GM06990 (cell line): ENCODE results near the gene EGFLAM.

Source experiments
- DNase-seq: peaks from one replicate; pipeline ENCODE4 v3.0.0-alpha.2; 2011; ENCODE audit not compliant: insufficient read length; ENCODE audit errors: extremely low read depth
- H3K27me3 ChIP-seq: replicated peaks from 2 replicates; pipeline ENCODE4 v1.6.0; 2011; ENCODE audit warnings: low read length; ENCODE audit not compliant: control insufficient read depth, insufficient read depth
- H3K36me3 ChIP-seq: 2 replicates; pipeline ENCODE4 v1.5.1; 2011; ENCODE audit warnings: low read length; ENCODE audit not compliant: control insufficient read depth, insufficient read depth
- H3K4me3 ChIP-seq: replicated peaks from 2 replicates; pipeline ENCODE4 v1.5.1; 2011; ENCODE audit warnings: low read depth, mild to moderate bottlenecking, control low read depth, low read length
- CTCF ChIP-seq: IDR thresholded peaks from 2 replicates; pipeline ENCODE4 v1.5.1; 2011; ENCODE audit warnings: low read length, control low read depth, mild to moderate bottlenecking, inconsistent platforms; ENCODE audit not compliant: insufficient read depth, poor library complexity, severe bottlenecking

EGFLAM gene

GRCh38 chr5:38245307-38245706 is 13.1 kb upstream of the EGFLAM start:
- H3K36me3 ChIP-seq: no peaks in the 10 kb centered on the region
- H3K27me3 ChIP-seq: no peaks in the 10 kb centered on the region; the same call in 1 of the 2 replicates
- DNase-seq: no peak

GRCh38 chr5:38249301-38249700 is 9.1 kb upstream of the EGFLAM start:
- H3K4me3 ChIP-seq: no peak overlapping the region
- H3K36me3 ChIP-seq: no peaks in the 10 kb centered on the region
- no peak for TF ChIP-seq CTCF
- H3K27me3 ChIP-seq: no peaks in the 10 kb centered on the region; the same call in 1 of the 2 replicates
- no peak for DNase-seq

More at GRCh38 chr5:38245307-38245706, 13.1 kb upstream of the EGFLAM start:
- TF ChIP-seq CTCF: no peak
- no peak overlapping the region for H3K4me3 ChIP-seq

DNA sequence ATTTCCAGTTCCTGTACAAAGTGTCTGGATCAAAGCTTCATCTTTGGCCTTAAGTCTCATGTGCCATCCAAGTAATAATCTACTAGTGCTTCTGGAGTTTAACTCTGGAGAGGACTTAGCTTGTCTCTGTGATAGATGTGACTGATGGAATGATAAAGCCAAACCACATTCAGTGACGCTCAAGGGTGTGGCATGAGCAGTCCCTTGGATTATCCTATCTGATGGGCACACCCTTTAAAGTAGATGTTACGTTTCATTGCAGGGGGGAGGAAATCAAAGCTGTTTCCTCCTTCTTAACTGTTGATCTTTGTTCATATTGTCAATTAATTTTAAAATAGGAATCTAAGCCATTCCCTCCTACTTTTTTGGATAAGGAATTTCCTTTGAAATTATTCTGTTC is 8.5 kb upstream of the EGFLAM start:
- Histone ChIP-seq H3K36me3 (no peaks in the 10 kb centered on the region), H3K27me3 (no peaks in the 10 kb centered on the region; the same call in 1 of the 2 replicates), H3K4me3 (no peak overlapping the region)
- no peak for DNase-seq
- TF ChIP-seq CTCF: no peak

DNA sequence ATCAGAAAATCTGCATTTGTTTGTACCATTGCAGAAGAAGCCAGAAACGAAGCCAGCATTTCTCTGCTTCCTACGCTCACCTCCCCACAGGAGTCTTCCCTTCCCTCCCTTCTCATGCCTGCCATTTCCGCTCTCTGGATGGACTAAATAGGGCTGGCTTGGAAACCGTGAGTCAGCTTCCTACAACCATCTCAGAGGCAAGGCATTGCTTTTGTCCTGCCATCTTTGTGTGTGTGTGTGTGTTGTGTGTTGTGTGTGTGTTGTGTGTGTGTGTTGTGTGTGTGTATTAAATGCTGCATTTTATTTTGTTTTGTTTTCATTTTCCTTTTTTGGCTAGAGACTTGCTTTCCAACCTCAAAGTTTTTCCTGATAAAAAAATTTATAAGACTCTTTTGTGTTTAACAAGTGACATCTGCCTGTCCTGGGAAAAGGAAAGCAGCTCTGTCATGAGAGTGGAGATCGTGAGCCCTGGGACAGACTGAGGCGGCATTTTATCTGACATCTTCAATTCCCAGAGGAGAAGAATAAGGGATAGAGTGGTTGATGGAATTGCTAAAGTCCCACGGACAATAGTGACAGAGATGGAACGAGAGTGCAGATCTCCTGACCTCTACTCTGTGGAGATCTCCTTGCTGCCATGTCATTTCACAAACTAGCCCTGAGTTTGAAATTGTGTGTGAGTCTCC is 7.5 kb upstream of the EGFLAM start:
- Histone ChIP-seq H3K27me3 (no peaks in the 10 kb centered on the region; the same call in 1 of the 2 replicates), H3K36me3 (no peaks in the 10 kb centered on the region), H3K4me3 (no peak overlapping the region)
- no peak for DNase-seq
- TF ChIP-seq CTCF: no peak

DNA sequence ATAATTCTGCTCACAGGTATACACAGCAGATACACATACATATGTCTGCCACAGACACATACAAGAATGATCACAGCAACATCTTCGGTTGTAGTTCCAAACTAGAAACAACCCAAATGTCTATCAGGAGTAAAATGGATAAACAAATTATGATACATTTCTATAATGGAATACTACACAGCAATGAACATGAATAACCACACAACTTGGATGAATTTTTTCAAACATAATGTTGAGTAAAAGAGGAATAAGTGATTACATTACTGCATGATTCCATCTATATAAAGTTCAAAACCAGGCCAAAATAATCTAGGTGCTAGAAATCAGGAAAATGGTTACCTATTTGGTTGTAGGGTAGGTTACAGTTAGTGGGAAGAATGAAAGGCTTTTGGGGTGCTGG is 4.6 kb upstream of the EGFLAM start:
- H3K36me3 ChIP-seq: no peaks in the 10 kb centered on the region
- DNase-seq: no peak
- no peaks in the 10 kb centered on the region; the same call in 1 of the 2 replicates for H3K27me3 ChIP-seq
- TF ChIP-seq CTCF: no peak
- H3K4me3 ChIP-seq: no peak overlapping the region
